Activated CD8-positive, alpha-beta memory T cell treated with anti-CD3 and anti-CD28 coated beads for 36 hours (primary cell): Measurements from ENCODE around the gene MYCBPAP. TPM values are rescaled to one million over a fixed set of nuclear protein-coding genes. Genes with fewer than 3 reads are reported as not detected.

ENCODE experiments used
- CTCF ChIA-PET: fragments of 350-600 bp; sonication (Branson Sonifier 250); formaldehyde crosslinking; loops from one replicate; lab custom pipeline; 2021; ENCODE audit warnings: antibody characterized with exemption; lab: Charles Lee
- POLR2A ChIA-PET: fragments of 350-600 bp; sonication (Branson Sonifier 250); formaldehyde crosslinking; loops from one replicate; lab custom pipeline; 2021; ENCODE audit warnings: antibody characterized with exemption; lab: Charles Lee
- total RNA-seq, 2 experiments: library from RNA; stranded (reverse); gene quantifications; one replicate each; pipeline ENCODE4 v1.2.3, GENCODE V29; 2021

Gene MYCBPAP, protein sequence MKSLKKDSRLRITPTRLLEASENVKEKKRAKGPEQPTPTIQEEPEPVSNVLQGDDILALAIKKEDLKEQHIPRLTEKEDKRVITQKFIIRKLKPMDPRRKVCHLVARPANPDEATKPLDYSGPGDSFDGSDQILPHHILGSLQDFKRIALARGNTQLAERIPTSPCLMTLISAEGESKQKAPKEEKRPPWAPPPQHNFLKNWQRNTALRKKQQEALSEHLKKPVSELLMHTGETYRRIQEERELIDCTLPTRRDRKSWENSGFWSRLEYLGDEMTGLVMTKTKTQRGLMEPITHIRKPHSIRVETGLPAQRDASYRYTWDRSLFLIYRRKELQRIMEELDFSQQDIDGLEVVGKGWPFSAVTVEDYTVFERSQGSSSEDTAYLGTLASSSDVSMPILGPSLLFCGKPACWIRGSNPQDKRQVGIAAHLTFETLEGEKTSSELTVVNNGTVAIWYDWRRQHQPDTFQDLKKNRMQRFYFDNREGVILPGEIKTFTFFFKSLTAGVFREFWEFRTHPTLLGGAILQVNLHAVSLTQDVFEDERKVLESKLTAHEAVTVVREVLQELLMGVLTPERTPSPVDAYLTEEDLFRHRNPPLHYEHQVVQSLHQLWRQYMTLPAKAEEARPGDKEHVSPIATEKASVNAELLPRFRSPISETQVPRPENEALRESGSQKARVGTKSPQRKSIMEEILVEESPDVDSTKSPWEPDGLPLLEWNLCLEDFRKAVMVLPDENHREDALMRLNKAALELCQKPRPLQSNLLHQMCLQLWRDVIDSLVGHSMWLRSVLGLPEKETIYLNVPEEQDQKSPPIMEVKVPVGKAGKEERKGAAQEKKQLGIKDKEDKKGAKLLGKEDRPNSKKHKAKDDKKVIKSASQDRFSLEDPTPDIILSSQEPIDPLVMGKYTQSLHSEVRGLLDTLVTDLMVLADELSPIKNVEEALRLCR
- 1 to 10 TPM; 1.2 to 1.3 TPM for total RNA-seq

DNA sequence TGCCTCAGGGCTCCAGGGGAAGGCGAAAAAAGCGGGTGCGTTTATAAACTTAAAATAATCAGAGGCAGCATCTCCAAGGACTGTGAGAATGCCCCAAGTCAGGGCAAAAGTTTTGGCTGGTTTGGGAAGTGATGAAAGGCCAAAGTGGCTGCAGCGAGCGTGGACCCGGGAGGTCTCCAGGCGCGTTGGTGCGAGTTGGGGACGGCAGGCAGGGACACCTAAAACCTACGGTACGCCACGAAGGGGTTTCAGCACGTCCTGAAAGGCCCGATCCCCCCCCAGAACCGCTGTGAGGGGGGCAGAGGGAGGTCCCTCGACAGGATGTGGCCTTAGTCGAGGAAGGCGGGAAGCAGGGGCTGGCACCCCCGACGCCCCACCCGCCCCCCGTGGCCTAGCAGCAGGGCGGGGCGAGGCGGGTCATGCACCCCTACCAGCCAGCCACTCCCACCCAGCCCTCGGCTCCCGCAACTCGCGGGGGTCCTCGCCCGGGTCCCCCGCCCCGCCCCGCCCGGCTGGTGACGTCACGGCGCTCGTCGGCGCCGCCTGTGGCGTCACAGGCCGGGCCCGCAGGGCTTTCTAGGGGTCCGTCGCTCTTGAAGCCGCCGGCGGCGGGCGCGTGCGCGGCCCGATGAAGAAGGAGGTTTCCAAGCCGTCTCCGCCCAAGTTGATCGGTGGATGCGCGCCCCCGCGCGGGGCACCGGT lies at the start of gene MYCBPAP:
Gene MYCBPAP, plus strand, starts transcription at position 569 of the 702 bp plus-strand sequence. CDS start 236 bp downstream, outside the sequence.
- ChIA-PET CTCF (interaction anchor here (1.3 kb wide), 1 partner anchor 118 kb away, joined by 3 read pairs; no protein-coding TSS in a partner anchor), POLR2A (interaction anchor here (0.6 kb wide), 1 partner anchor 197 kb away, joined by 3 read pairs; no protein-coding TSS in a partner anchor)

DNA sequence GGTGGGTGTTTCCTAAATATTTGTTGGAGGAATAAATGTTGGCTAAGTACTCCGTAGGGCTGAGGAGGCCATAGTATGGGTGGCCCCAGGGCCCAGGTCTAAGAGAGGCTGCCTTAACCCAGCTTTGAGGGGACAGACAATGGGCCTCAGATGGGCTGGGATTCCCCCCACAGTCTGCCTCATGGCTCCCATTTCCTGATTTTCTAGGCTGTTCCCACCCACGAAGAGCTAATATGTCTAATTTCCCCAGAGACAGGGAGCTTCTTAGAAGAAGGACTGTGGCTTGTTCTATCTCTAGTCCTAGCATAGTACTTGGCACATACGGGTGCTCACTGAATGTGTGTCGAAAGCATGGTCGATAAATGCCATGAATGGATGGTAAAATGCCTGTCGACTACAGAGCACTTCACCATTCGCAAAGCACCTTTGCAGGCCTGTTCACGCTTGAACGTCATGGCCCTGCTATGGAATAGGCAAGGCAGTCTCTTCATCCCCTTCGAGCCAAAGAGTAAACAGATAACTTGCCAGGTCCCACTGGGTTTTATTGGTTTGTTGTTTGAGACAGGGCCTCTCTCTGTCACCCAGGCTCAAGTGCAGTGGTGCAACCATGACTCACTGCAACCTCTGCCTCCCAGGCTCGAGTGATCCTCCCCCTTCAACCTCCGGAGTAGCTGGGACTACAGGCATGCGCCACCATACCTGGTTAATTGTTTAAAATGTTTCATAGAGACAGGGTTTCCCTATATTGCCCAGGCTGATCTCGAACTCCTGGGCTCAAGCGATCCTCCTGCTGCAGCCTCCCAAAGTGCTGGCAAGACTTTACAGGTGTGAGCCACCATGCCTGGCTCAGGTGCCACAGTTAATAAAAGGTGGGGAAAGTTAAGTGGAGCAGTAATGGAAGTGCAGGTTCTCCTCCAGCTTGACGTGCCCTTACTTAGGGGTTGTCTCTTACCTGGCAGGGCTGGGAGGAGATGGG lies 49.2 kb upstream of the MYCBPAP start:
- ChIA-PET CTCF (interaction anchor here (1.0 kb wide), 1 partner anchor 9 kb away, joined by 3 read pairs; no protein-coding TSS in a partner anchor), POLR2A (no interaction called here)

DNA sequence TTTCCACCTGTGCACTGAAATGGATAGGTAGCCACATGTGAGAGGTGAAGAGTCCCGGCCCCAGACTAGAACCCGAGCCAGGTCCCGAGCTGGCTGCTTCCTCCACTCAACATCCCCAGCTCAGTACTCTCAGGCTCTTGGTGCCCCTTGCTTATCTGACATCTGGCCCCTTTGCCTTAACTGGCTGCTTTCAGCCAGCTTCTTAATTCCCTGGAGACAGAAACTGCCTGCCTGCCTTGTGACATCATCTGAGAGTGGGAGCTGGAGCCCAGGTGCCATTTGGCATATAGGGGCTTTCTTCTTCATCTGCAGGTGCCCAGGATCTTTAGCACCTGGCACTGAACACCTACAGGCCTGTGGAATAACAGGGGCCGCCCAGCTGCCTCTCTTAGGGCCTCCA lies 48.5 kb upstream of the MYCBPAP start:
- CTCF ChIA-PET: no interaction called here
- POLR2A ChIA-PET: no interaction called here

DNA sequence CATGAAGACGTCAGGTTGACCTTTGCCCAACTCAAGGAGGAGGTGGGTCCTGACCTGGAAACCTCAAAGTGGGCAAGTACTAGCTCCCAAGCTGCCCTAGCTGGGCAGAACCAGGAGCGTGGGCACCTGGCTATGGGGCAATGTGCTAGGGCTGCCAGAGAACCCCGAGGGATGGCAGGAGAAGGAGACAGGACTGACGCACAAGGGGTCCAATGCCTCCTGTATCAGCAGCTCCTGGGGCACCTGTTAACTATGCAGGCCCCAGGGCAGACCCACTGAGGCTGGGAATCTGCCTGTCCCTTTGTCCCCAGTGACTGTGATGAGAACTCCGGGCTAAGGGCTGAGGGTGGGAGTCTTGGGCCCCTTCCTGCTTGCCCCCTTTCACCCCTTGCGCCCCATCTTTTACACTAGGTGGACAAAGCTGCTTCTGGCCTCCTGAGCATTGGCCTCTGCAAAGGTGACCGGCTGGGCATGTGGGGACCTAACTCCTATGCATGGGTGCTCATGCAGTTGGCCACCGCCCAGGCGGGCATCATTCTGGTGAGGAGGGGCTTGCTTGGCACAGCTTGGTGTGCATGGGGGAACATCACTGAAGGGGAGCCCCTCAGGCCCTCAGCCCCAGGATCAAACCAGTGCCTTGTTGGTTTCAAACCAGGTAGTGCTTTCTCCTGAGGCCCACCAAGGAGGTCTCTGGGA lies 47.3 kb upstream of the MYCBPAP start:
- CTCF ChIA-PET: no interaction called here
- POLR2A ChIA-PET: no interaction called here

DNA sequence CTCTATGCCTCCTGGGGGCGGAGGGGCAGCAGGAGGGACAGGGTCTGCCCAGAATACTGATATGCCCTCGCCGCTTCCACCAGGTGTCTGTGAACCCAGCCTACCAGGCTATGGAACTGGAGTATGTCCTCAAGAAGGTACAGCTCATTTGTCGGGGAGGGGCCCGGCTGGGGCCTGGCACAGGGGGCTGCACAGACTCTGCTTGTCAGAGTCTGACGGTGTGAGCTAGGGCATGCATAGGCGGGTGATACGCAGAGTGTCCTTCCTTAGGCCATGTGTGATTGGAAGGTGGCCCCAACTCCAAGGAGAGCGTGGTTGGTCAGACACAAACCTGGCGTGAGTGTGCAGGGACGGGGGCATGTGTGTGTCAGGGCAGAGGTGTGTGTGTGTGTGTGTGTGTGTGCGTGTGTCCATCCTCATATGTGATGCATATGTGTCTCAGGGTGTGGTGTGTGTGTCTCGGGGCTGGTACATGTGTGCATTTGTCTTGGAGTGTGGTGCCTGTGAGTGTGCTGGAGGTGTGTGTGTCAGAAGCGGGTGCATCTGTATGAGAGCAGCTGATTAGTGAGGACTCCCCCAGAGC lies 46.6 kb upstream of the MYCBPAP start:
- ChIA-PET POLR2A (no interaction called here), CTCF (no interaction called here)

DNA sequence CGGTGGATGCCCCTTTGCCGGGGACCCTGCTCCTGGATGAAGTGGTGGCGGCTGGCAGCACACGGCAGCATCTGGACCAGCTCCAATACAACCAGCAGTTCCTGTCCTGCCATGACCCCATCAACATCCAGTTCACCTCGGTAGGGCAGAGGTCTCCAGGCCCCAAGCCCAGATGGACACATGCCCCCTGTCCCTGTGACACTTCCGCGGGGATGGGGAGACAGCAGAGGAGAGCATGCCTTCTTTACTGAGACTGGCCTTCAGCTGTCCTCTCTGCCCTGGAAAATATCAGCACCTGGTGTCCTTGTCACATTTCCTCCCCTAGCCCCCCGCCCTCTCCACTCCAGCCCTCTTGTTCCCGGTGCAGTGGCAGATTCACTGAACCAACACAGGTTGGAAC lies 45.8 kb upstream of the MYCBPAP start:
- POLR2A ChIA-PET: no interaction called here

DNA sequence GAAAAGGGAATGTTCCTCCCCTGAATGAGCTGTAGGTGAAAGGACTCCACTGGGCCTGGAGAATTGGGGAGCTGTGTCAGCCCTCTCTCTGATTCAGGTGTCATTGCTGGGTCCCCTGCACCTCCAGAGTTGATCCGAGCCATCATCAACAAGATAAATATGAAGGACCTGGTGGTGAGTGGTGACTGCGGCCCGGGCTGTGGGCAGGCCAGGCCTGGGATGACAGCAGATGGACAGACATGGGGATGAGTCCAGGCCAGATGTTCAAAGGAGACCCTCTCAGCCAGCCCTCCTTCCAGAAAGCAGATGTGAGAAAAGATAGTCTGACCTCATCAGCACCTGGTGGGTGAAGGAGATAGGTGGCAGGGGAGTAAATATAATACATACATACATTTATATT lies 44.1 kb upstream of the MYCBPAP start:
- ChIA-PET CTCF (no interaction called here), POLR2A (no interaction called here)

More for the DNA sequence above, 45.8 kb upstream of the MYCBPAP start:
- CTCF ChIA-PET: no interaction called here

DNA sequence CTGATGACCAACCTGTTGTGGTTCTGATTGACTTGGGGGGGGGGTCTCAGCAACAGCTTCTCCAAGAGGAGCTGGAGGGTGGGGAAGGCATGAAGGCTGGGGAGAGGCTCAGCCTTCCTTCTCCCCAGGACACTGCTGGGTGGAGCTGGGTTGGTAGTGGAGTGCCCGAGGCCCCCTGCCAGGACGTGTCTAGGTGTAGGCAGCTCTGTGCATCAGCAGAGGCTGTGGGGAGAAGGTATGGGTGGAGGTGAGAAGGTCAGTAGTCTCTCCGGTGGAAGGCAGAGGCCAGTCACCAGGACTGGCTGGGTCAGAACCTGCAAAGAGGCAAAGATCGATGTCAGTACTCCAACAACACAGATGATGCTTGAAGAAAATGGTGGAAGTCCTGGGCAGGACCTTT lies 43.5 kb upstream of the MYCBPAP start:
- ChIA-PET POLR2A (no interaction called here), CTCF (no interaction called here)

DNA sequence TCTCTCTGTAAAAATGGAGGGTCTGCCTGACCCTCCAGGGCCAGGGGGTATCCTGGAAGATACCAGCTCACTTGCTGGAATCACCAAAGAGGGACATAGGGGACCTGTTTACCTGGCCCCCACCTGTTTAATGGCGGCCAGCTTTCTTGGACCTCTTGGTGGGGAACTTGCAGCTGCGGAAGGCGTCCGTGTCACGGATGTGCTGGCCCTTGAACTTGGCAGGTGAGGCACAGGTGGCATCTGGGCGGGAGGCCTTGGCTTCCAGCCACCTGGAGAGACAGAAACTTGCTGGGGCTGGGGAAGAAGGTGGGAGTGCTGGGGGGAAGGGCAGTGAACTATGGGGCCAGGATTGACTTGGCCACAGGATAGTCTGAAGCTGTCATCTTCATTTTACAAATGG lies 43.1 kb upstream of the MYCBPAP start:
- CTCF ChIA-PET: no interaction called here

DNA sequence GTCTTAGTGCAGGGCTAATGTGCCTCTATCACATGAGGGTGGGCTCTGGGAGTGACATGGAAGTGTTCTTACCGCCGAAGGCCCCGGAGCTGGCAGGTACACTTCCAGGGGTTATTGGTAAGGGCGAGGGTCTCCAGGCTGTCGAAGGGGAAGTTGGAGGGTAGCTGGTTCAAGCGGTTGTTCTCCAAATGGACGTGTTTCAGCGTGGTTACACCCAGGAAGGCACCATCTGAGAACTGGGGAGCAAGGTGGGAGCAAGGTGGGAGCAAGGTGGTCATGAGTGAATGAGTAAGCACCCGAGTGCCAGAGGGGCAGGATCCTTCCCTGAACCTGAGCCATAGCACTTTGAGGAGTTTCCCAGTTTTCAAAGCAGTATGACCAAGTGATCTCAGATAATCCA lies 42.6 kb upstream of the MYCBPAP start:
- POLR2A ChIA-PET: no interaction called here
- CTCF ChIA-PET: no interaction called here

More for the DNA sequence above, 43.1 kb upstream of the MYCBPAP start:
- POLR2A ChIA-PET: no interaction called here

DNA sequence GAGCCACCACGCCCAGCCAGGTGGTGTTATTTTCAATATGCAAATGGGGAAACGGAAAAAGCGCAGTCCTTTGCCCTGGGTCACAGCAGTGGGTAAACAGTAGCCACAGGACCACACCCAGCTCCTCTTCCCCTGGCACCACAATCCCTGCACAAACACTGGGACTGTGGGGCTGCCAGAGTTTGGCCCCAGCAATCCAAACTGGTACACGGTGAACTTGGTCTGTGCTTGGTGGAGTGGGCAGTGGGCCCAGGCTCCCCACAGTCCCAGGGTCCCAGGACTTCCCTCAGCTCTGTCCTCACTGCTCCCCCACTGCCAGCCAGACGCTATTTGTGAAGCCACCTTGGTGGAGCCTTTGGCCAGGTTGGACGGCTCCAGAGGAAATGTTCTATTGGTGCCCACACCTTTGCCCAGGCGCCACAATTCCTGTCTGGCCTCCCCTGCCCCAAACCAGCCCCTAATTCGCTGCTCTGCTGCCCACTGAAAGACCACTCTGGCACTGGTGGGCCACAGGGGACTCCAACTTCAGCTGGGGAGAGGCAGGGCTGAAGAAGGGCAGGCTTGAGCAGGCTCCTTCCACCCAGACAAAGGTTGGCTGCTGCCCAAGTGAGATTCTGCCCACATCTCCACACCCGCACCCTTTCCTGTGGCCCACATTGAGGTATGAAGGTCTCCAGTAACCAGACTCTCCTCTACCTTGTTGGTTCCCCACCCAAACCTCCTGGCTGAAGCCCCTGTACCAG lies 41.7 kb upstream of the MYCBPAP start:
- ChIA-PET POLR2A (no interaction called here), CTCF (no interaction called here)

DNA sequence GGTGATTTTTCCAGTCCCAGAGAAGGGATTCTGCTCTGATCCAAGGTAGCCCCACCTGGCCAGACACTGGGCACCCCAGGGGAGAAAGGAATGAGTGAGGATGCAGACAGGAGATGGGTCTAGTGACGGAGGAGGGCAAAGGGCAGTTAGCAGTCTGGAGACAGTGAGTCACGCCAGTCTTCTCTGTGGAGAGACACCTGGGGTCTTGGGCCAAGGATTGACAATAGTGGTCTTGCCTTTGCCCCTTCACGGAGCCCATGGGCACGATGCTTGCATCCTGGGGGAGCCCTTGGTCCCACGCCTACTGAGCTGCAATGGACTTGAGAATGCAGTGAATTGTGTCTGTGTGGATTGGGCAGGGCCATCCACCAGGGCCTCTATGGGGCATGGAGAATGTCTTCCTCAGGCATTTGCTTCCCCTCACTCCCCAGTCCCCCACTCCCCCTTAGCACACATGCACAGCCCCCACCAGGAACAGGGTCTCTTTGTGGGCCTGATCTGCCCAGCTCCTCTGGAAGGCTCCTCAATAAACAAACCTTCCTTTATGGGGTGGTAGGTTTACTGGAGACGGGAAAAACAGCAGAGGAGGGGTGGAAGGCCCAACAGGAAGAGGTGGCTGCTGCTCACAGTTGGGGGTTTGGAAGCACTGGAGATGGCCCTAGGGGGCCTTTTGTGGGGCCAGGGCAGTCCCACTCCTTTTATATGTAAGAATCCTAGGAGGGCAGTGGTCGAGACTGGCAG lies 41.0 kb upstream of the MYCBPAP start:
- ChIA-PET POLR2A (no interaction called here), CTCF (interaction anchor here (0.6 to 1.0 kb wide), 3 partner anchors 9 to 106 kb away, joined by 3 to 4 read pairs (median 4); no protein-coding TSS in a partner anchor)

DNA sequence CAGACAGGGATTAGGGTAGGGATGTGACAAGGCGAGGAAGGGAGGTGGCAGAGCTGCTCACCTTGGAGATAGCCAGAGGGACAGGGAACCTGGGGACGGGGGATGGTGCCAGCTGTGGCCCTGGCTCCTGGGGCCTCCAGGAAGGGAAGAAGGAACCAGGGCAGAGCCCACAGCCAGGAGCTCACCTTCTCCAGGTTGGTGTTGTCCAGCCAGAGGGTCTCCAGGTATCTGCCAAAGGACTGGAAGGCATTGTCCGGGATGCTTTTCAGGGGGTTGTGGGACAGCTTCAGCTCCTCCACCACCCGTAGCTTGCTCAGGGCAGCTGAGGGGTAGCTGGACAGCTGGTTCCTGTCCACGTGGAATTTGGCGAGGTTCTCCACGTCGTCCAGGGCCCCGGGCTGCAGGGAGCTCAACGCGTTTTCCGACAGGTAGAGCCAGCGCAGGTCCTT lies 40.4 kb upstream of the MYCBPAP start:
- CTCF ChIA-PET: interaction anchor here (0.6 to 1.0 kb wide), 3 partner anchors 10 to 106 kb away, joined by 3 to 4 read pairs (median 4); no protein-coding TSS in a partner anchor
- POLR2A ChIA-PET: interaction anchor here (0.6 kb wide), 1 partner anchor 10 kb away, joined by 4 read pairs; no protein-coding TSS in a partner anchor

DNA sequence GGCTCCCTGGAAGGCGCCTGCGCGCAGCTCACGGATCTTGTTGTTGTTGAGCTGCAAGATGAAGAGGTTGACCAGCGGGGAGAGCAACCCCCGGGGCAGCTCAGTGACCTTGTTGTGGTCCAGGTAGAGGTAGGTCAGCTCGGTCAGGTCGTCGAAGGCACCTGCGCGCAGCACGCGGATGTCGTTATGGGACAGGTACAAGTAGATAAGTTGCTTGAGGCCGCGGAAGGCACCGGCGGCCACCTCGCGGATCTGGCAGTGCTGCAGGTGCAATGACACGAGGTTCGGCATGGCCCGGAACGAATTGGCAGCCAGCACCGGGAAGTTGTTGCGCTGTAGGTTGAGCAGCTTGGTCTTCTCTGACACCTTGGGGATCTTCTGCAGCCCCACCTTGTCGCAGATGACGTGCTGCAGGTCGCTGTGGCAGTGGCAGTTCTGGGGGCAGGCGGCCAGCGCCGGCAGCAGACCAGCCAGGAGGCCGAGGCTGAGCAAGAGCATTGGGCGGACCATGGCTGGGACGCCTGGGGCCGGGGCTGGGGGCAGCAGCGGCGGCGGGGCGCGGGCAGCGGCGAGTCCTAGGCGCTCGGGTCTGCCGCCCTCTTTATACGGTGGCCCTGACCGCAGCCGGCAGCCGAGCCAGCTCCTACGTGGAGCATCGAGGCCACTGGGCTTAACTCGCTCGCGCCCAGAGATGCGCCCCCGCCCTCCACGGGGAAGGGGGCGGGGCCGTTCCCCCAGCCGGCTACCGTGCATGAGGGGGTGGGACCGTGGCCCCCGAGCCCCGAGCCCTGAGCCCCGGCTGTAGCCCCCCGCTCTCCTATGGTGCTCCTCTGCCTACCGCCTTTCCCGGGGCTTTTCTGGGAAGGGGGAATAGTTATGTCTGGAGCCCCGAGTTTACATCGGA lies 39.7 kb upstream of the MYCBPAP start, which contains the start of gene CHAD:
Gene CHAD, minus strand, starts transcription at position 577 of the 904 bp plus-strand sequence. Its CDS starts 67 bp downstream, at position 510.
- ChIA-PET CTCF (interaction anchor here (0.6 to 1.0 kb wide), 3 partner anchors 10 to 107 kb away, joined by 3 to 4 read pairs (median 4); no protein-coding TSS in a partner anchor), POLR2A (interaction anchor here (0.6 kb wide), 1 partner anchor 10 kb away, joined by 4 read pairs; no protein-coding TSS in a partner anchor)
